ENCODE measurements around the gene VENTX. TPM values are rescaled to one million over a fixed set of nuclear protein-coding genes. Genes with fewer than 3 reads are reported as not detected.

The VENTX gene
- total RNA-seq, 1 experiment from 2014 or later = not detected

DNA sequence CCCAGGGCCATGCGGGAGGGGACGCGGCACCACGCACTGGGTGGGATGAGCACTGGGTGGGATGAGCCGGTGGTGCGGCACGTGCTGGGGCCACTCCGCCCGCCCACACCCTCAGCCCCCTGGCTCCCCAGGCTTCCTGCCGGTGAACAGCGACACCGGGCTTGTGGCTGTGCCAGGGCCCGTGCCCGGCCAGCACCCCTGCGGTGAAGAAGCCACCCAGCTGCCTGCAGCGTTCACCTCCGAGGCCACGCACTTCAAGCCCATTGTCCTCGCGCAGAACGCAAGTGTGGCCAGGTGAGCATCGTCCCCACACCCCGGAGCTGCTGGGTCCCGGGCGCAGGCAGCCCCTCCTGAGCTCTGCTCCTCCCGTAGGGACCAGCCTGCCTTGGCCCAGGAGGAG, 39.4 kb upstream of the VENTX start:
- H3K9me3 Mint-ChIP-seq (ENCODE audit: unreplicated experiment) = no peaks in the 10 kb centered on the region
- TF ChIP-seq, protein P1, sequence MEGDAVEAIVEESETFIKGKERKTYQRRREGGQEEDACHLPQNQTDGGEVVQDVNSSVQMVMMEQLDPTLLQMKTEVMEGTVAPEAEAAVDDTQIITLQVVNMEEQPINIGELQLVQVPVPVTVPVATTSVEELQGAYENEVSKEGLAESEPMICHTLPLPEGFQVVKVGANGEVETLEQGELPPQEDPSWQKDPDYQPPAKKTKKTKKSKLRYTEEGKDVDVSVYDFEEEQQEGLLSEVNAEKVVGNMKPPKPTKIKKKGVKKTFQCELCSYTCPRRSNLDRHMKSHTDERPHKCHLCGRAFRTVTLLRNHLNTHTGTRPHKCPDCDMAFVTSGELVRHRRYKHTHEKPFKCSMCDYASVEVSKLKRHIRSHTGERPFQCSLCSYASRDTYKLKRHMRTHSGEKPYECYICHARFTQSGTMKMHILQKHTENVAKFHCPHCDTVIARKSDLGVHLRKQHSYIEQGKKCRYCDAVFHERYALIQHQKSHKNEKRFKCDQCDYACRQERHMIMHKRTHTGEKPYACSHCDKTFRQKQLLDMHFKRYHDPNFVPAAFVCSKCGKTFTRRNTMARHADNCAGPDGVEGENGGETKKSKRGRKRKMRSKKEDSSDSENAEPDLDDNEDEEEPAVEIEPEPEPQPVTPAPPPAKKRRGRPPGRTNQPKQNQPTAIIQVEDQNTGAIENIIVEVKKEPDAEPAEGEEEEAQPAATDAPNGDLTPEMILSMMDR (IDR thresholded peaks at IDR 0.05; ENCODE audit: unreplicated experiment) = no peak
- no TSS peak for BruUV-seq (replicated peaks)
- no peaks in the 10 kb centered on the region for H3K4me1 Mint-ChIP-seq (ENCODE audit: insufficient read depth, unreplicated experiment)
- no peaks in the 10 kb centered on the region for H3K36me3 Mint-ChIP-seq (ENCODE audit: insufficient read depth, unreplicated experiment)
- ChIA-PET CTCF (no interaction called here), POLR2A (no interaction called here)
- H3K27ac Mint-ChIP-seq (ENCODE audit: low read depth, unreplicated experiment) = no peak overlapping the region
- H3K4me3 Mint-ChIP-seq (ENCODE audit: unreplicated experiment) = no peak overlapping the region
- no peaks in the 10 kb centered on the region for H3K27me3 Mint-ChIP-seq (ENCODE audit: insufficient read depth, unreplicated experiment)
- intact Hi-C loops (cut with micrococcal nuclease) = no loop called here
- no peak for DNase-seq (ENCODE audit: unreplicated experiment)

DNA sequence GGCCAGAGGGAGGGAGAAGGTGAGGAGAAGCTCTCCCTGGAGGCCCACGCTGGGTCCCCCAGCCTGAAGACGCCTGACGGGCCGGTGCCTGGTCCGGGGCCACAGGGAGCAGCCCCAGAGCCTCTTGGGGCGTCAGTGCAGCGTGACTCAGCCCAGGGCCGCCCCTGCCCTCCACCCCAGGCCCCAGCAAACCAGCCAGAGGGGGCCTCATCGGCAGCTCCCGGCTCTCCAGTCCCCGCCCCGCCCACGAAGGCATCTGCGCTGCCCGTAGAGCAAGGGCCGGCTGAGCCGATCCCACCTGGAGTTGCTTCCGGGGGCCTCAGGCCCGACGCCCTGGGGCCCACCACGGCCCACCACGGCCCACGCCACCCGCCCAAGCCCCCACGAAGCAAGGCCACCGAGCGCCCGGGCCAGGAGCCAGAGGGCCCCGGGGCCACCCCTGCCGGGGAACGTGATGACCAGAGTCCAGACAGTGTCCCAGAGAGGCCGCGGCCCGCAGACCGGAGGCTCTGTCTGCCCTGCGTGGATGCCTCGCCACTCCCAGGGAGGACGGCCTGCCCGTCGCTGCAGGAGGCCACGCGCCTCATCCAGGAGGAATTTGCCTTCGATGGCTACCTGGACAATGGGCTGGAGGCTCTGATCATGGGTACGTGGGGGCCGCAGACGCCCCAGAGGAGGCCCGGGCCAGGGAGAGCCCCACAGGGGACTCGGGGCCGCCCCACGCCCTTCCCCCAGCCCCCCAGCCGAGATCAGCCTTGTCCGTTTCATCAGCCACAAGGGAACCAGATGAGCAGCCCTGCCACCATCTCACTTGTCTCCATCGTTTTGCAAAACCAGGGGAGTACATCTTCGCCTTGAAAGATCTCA, 38.8 kb upstream of the VENTX start:
- no peak for DNase-seq (ENCODE audit: unreplicated experiment)
- Mint-ChIP-seq H3K36me3 (ENCODE audit: insufficient read depth, unreplicated experiment) (no peaks in the 10 kb centered on the region), H3K27me3 (ENCODE audit: insufficient read depth, unreplicated experiment) (no peaks in the 10 kb centered on the region), H3K4me1 (ENCODE audit: insufficient read depth, unreplicated experiment) (no peaks in the 10 kb centered on the region), H3K27ac (ENCODE audit: low read depth, unreplicated experiment) (no peak overlapping the region), H3K9me3 (ENCODE audit: unreplicated experiment) (no peaks in the 10 kb centered on the region), H3K4me3 (ENCODE audit: unreplicated experiment) (no peak overlapping the region)
- intact Hi-C loops (cut with micrococcal nuclease) = no loop called here
- CTCF ChIA-PET = no interaction called here
- TF ChIP-seq, protein P1 (IDR thresholded peaks at IDR 0.05; ENCODE audit: unreplicated experiment) = no peak
- BruUV-seq (replicated peaks) = no TSS peak
- POLR2A ChIA-PET = no interaction called here

DNA sequence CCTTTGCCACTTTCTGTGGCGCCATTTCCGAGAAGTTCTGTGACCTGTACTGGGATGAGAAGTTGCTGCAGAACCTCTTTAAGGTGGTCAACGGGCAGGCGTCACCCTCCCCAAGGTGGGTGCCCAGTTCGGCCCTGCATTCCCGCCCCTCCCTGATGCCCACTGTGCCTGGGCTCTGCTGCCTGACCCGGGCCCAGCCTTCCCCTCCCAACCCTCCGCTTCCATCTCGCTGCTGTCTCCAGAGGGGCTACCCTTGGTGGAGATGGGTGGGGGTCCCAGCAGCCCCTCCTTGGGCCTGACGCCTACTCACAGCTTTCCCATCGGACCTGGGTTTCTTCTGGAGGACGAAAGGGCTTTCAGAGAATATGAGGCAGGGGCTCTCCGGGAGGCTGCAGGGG, 38.2 kb upstream of the VENTX start:
- TF ChIP-seq, protein P1 (IDR thresholded peaks at IDR 0.05; ENCODE audit: unreplicated experiment) = no peak
- no peak for DNase-seq (ENCODE audit: unreplicated experiment)
- intact Hi-C loops (cut with micrococcal nuclease) = no loop called here
- no peak overlapping the region for H3K27ac Mint-ChIP-seq (ENCODE audit: low read depth, unreplicated experiment)
- no peaks in the 10 kb centered on the region for H3K36me3 Mint-ChIP-seq (ENCODE audit: insufficient read depth, unreplicated experiment)
- POLR2A ChIA-PET = no interaction called here
- H3K27me3 Mint-ChIP-seq (ENCODE audit: insufficient read depth, unreplicated experiment) = no peaks in the 10 kb centered on the region
- no TSS peak for BruUV-seq (replicated peaks)
- no peaks in the 10 kb centered on the region for H3K4me1 Mint-ChIP-seq (ENCODE audit: insufficient read depth, unreplicated experiment)
- CTCF ChIA-PET = interaction anchor here (0.6 kb wide), 1 partner anchor 265 kb away, joined by 3 read pairs; no protein-coding TSS in a partner anchor
- no peaks in the 10 kb centered on the region for H3K9me3 Mint-ChIP-seq (ENCODE audit: unreplicated experiment)
- H3K4me3 Mint-ChIP-seq (ENCODE audit: unreplicated experiment) = no peak overlapping the region

DNA sequence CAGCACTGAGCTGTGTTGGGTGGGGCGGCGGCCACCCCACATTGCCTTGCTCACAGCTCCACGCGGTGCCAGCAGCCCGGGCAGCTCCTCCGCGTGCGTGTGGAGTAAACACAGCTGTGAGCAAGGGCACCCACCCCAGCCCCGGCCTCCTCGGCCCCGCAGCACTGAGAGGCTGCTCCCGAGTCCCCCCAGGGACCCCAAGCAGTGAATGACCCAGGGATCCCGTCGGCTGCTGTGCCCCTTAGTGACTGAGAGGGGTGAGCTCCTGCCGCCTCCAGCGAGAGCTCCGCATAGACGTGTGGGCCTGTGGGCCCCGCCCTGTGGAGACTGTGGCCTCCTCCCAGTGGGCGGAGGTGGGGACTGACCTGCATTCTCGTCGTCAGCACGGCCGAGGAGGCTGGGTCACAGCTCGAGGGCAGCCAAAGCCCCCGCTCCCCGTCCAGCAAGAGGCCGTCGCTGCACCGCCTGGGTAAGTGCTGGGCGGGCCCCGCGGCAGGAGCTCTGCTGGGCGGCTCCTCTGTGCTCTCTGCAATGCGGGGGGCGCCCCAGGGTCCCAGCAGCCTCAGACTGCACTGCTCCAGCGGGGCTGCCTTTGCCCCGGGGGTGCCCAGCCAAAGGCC, 37.6 kb upstream of the VENTX start:
- no peaks in the 10 kb centered on the region for H3K9me3 Mint-ChIP-seq (ENCODE audit: unreplicated experiment)

More for the DNA sequence above, 37.6 kb upstream of the VENTX start:
- intact Hi-C loops (cut with micrococcal nuclease) = no loop called here
- no peak for DNase-seq (ENCODE audit: unreplicated experiment)
- H3K4me1 Mint-ChIP-seq (ENCODE audit: insufficient read depth, unreplicated experiment) = no peaks in the 10 kb centered on the region
- BruUV-seq (replicated peaks) = no TSS peak
- H3K27ac Mint-ChIP-seq (ENCODE audit: low read depth, unreplicated experiment) = no peak overlapping the region
- H3K36me3 Mint-ChIP-seq (ENCODE audit: insufficient read depth, unreplicated experiment) = no peaks in the 10 kb centered on the region
- ChIA-PET POLR2A (no interaction called here), CTCF (interaction anchor here (0.5 to 0.6 kb wide), 2 partner anchors 57 to 266 kb away, joined by 3 to 5 read pairs; no protein-coding TSS in a partner anchor)
- H3K4me3 Mint-ChIP-seq (ENCODE audit: unreplicated experiment) = no peak overlapping the region
- TF ChIP-seq, protein P1 (IDR thresholded peaks at IDR 0.05; ENCODE audit: unreplicated experiment) = no peak
- H3K27me3 Mint-ChIP-seq (ENCODE audit: insufficient read depth, unreplicated experiment) = no peaks in the 10 kb centered on the region
